Occipital lobe (tissue), 2 donors: ENCODE data around the gene LCN12. TPM values are rescaled to one million over a fixed set of nuclear protein-coding genes. Genes with fewer than 3 reads are reported as not detected.

Experiments used
- DNase-seq: peaks from one replicate; lab custom pipeline; 2025; lab: John Stamatoyannopoulos, UW
- total RNA-seq: library from RNA; depleted of rRNA; stranded (reverse); fragments of >200 nt; gene quantifications from one replicate; pipeline ENCODE4 v1.2.3, GENCODE V29; 2014

Gene LCN12
- total RNA-seq, 1 donor from 2014 or later: not detected

DNA sequence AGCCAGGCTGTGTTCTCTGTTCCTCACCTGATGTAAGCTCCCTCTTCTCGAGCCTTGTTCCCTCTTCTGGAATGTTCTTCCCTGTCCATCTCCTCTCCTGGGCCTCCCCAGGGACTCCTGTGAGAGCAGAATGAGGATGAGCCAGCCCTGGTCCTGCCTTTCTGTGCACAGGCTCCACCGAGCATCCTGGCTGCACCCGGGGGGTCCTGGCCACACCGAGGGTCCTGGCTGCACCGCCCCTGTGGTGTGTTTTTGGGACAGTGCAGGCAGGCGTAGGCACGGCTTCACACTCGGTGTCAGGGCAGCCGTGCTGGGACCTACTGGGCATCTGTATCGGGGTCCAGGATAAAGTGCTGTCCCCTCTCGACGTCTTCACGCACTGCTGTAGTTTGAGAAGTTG is 25.3 kb upstream of the LCN12 start:
- DNase-seq: no peak

- DNase-seq: no peak
Observed at GRCh38 chr9:136927343-136928271, 24.5 kb upstream of the LCN12 start.

- DNase-seq: no peak
Observed at GRCh38 chr9:136928591-136928990, 23.5 kb upstream of the LCN12 start.

GRCh38 chr9:136930014-136930413 is 22.1 kb upstream of the LCN12 start:
- DNase-seq: no peak

GRCh38 chr9:136931611-136932130 is 20.4 kb upstream of the LCN12 start:
- no peak for DNase-seq

GRCh38 chr9:136934277-136934676 is 17.8 kb upstream of the LCN12 start:
- DNase-seq: no peak

- no peak for DNase-seq
Observed at GRCh38 chr9:136935651-136936050, 16.4 kb upstream of the LCN12 start.

DNA sequence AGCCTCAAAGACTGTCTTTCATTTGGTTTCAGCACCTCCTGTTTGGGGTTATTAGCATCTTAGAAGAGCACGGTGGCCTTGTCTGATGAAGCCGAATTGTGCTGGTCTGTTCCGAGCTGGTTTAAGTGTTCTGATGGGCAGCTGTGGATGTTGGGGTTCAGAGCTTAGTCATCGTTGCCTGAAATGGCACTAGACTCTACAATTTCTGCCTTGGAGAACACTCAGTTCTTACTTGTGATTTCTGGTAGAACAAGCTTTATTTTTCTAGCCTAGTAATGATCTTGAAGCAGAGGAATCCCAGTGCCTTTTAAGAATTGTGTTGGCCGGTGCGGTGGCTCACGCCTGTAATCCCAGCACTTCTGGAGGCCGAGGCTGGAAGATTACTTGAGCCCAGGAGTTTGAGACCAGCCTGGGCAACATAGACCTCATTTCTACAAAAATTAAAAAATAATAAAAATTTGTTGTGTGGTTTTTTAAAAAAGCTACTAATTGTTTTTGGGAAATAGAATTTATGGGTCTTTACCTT is 15.4 kb upstream of the LCN12 start:
- peak; percentile 24 for DNase-seq

DNA sequence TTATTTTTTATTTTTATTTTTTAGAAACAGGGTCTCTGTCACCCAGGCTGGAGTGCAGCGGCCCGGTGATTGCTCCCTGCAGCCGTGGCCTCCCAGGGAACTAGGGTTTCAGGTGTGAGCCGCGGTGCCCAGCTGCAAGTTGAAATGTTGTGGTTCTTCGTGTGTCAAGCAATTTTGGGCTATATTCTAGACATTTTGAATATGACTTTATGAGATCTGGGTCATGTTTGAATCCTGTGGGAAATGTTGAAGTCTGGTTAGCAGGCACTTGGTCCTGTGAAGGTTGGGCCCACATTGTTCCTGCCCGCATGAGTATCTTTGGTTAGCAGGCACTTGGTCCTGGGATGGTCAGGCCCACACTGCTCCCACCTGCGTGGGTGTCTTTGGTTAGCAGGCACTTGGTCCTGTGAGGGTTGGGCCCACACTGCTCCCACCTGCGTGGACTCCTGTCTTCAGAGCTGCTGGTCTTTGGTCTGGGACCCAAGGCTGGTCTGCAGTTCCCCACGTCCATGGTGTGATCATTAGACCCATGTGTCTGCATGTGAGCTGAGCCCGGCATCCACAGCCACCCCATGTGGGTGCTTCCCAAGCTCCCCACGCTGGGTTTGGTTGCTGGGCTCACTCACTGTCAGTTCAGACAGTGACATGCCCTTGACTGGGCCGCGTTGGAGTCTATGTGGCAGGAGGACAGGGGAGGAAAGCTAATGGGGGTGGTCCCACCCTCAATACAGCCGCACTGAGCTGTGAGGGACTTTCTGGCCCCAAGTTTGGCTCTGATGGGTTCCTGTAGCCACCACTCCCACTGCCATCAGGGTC is 14.7 kb upstream of the LCN12 start:
- DNase-seq: no peak

- no peak for DNase-seq
Observed at GRCh38 chr9:136939431-136939995, 12.6 kb upstream of the LCN12 start.

- DNase-seq: peak; percentile 44
Observed at GRCh38 chr9:136939996-136940525, 12.0 kb upstream of the LCN12 start.

- DNase-seq: no peak
Observed at GRCh38 chr9:136940526-136941230, 11.4 kb upstream of the LCN12 start.

DNA sequence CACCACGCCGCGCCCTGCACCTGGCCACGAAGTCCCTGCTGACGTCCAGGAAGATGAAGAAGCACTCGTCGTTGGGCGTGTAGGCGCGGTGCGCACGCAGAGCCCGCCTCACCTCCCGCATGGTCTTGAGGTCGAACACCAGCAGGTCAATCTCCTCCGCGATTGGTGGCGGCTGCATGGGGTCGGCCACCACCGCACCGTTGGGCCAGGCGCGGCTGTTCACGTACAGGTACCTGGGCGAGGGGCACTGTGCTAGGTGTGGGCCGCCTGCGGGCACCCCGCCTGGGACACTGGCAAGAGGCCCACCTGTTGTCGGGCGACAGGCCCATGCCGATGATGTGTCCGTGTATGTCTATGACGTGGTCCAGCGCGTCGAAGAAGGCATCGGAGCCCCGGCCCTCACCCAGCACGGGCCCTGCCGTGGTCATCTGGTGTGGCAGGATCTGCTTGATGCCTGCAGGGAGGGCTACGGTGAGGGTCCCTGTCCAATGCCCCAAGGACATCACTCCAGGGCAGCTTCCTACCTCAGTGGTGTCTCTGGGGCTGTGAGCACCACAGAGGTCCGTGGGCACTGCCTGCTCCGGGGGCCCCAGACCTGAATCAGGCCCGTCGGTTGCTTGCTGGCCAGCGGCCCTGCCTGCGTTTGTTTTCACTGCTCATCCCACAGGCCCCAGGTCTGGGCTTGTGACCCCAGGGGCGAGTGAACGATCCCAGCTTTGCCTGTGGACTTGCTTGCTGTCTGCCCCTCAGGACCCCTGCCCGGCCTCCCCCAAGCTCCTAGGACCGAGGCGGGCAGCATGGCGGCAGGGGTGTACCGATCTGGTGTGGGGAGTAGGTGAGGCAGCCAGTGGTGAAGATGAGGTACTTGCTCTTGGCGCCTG is 10.6 kb upstream of the LCN12 start:
- DNase-seq: no peak

DNA sequence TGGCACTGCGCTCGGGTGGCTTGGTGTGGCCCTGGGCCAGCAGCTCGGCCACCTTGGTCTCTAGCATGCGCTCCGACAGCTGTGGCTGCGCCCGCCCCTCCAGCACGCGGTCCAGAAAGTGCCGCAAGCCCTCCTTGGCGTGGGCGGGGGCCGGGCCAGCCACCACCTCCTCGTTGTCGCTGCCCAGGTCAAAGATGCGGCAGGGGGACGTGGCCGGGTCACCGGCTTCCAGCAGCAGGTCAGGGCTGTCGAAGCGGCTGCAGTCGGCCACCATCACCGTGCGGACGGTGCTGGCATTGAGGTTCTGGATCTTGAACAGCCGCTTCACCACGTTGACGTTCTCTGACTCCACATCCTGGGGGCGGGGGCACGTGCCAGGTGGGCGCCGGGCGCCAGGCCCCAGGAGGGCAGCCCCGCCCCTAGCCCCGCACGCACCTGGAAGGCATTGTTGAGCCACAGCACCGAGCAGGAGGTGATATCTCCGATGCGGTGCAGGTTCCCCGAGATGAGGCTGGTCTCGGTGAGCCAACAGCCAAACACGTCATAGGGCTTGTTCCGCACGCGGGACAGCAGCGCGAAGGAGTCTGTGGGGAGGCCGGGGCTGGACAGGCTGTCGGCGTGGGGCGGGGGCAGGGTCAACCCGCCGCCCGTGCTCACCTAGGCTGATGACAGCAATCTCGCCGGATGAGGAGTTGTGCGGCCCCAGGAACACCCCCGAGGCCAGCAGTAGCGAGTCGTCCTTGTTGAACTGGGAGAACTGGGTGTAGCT is 9.8 kb upstream of the LCN12 start:
- DNase-seq: no peak

GRCh38 chr9:136942881-136943230 is 9.2 kb upstream of the LCN12 start:
- DNase-seq: no peak

DNA sequence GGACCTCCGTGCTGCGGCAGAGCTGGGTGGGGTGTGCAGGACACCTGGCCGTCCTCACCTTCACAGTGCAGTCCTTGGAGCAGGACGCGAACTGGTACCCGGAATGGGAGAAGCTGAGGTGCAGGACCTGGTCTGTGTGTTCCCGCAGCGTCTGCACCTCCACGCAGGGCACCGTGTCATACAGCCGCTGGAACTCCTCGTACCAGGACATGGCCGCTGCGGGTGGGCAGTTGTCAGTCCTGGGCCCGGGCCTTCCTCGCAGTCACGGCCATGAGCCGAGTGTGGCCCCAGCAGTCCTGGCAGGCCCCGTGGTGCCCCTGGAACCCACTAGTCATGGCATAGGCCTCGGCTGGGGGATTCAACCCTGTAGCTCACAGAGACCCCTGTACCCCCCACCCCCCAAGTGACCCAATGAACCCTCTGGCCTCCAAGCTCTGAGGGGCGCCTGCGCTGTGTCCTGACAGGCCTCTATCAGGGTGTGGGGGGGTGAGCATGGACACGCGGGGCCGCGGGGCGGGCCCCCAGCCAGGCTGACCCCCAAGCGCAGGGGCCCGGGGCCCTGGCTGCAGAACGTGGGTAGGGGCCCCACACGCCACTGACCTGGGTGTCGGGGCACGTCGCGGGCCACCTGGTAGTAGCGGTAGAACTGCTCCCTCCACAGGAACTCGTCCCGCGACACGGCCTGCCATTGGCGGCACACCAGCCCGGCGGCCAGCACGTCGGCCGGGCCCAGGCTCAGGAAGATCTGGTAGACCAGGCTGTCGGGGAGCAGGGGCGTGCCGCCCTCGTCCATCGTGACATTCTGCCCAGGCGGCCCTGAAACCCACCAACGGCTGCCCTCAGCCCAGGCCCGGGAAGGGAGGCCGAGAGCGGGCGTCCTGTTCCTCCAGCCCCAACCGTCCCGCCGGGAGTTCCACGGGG is 8.5 kb upstream of the LCN12 start:
- DNase-seq: no peak

GRCh38 chr9:136944212-136944518 is 7.9 kb upstream of the LCN12 start:
- DNase-seq: no peak
